HG02678 (cell line): ENCODE measurements around the gene CYTH2.

Experiments used
- ATAC-seq: cut with Tn5 transposase; IDR thresholded peaks from one replicate; pipeline ENCODE4 v1.9.1; 2021; ENCODE audit warnings: mild to moderate bottlenecking, moderate library complexity; ENCODE audit not compliant: unreplicated experiment

Gene CYTH2

DNA sequence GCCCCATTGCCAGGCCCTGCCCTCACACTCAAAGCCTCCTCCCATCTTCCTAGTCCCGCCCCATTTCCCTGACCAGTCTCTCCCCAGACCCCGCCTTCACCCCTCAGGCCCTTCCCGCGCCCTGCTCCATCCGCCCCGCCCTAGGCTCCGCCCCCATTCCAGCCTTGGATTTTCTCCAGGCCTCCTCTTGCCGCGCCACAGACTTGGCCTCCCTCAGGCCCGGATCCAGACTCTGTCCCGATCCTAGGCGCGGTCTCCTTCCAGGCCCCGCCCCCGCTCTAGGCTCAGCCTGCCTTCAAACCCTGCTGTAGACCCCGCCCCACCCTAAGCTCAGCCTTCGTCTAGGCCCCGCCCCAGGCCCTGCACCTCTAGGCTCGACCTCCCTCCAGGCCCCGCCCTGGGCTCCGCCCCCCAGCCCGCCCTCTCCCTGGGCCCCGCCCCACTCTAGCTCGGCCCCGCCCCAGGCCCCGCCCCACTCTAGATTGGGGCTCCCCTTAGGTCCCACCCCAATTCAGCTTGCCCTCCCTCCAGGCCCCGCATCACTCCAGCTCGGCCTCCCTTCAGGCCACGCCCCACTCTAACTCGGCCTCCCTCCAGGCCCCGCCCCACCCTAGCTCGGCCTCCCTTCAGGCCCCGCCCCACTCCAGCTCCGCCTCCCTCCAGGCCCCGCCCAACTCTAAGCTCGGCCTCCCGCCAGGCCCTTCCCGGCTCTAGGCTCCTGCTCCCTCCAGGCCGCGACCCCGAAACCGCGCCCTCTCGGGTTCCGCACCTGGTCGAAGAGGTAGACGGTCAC lies 24.0 kb downstream of the CYTH2 start:
- peak; percentile 58 for ATAC-seq

DNA sequence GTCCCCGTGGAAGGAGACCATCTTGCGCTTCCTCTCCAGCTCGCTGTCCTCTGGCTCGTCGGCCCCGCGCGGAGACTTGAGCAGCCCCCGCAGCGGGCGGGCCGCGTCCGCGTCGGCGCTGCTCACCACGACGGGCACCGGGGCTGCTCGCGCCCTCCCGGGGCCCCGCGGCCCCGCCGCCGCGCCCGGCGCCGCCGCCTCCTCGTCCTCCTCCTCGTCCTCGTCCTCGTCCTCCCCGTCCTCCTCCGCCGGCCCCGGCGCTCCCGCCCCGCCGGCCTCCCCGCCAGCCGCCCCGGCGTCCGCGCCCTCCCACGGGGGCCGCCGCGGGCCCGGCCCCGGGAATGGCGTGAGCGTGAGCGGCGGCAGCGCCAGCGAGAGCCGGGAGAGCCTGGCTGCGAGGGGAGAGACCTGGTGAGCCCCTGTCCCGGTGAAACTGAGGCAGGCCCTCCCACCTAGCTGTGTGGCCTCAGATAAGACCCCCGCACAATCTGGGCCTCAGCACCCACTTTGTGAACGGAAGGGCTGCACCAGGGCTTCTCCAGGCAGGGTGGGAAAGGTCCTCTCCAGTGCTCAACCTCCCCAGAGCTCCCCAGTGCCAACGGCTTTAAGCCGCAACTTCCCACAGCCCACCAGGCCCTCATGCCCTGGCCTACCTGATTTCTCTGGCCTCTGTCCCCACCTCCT lies 24.7 kb downstream of the CYTH2 start:
- ATAC-seq, result no peak

DNA sequence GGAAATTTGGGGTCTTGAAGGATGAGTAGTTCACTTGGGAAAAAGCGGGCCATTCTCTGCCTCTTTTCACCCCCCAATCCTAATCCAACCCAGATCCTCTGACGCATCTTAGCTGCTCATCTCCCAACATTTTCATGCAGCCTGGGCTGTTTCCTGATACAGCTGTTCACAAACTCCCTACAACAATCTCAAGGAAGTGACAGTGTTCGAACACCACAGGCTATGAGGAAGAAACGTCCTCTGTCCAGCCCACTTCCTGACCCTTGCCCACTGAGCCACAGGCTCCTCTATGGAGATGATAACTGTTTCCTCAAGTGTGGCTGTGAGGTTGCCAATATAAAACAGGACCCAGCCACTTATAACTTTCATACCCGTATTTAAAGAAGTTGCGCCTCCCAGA lies 26.2 kb downstream of the CYTH2 start:
- no peak for ATAC-seq

DNA sequence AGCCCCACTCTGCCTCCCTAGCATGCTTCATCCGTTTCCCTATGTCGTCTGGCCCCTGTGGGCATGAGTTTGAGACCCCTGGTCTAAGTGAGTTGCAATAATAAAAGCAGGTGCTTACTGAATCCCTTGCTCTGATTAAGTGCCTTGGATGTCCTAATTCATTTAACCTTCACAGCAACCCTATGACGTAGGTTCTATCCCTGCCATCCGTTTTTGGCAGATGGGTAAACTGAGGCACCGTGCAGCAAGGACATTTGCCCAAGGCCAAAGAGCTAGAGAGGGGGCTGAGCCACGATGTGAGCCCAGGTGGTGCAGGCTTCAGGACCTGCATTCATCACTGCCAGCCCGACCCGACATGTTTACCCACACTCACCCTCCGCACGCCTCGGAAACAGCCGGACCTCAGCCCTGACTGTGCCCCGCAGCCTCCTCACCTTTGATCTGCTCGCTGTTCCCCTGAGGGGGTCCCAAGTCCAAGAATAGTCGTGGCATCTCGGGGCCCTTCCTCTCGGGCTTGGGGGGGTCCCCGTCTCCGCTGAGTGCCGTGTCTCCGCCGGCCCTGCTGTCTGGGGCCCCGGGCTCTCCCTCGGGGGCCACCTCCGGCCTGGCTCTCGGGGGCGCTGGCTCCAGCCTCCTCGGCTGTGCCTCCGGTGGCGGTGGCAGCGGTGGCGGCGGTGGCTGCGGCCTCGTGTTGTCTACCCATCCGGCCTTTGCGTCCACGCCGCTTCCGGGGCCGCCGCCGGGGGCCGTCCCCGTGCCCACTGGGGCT lies 28.0 kb downstream of the CYTH2 start:
- ATAC-seq, result no peak

DNA sequence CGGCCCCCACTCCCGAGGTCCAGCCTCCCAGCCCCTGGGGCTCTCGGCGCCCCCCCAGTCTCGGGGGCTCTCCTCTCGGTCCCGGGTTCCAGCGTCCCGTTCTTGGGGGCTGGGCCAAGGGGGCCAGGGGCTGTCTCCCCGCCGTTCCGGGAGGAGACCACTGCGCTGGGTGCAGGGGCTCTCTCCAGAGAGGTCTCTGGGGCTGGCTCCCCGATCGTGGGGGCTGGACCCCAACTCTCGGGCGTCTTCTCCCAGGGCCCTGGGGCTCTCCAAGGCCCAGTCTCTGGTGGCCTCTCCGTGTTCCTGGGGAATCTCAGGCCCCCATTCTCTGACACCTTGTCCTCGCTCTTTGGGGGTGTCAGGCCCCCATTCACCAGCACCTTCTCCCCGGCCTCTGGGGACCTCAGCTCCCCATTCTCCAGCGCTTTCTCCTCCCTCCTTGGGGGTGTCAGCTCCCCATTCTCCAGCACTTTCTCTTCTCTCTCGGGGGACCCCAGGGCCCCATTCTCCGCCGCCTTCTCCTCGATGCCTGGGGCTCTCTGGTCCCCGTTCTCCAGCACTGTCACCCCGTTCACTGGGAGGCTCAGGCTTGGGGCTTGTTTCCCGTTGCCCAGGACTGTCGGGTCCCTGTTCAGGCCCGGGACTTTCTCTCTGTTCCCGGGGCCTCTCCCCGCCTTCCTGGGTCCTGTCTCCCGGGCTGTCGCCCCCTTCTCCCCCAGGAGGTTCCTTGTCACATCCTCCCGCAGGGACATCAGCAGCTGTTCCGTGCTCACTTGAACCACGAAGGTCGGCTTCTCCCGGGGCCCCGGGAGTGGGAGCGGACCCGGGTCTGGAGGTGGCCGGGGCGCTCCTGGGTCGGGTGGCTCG lies 28.8 kb downstream of the CYTH2 start:
- ATAC-seq, result no peak

DNA sequence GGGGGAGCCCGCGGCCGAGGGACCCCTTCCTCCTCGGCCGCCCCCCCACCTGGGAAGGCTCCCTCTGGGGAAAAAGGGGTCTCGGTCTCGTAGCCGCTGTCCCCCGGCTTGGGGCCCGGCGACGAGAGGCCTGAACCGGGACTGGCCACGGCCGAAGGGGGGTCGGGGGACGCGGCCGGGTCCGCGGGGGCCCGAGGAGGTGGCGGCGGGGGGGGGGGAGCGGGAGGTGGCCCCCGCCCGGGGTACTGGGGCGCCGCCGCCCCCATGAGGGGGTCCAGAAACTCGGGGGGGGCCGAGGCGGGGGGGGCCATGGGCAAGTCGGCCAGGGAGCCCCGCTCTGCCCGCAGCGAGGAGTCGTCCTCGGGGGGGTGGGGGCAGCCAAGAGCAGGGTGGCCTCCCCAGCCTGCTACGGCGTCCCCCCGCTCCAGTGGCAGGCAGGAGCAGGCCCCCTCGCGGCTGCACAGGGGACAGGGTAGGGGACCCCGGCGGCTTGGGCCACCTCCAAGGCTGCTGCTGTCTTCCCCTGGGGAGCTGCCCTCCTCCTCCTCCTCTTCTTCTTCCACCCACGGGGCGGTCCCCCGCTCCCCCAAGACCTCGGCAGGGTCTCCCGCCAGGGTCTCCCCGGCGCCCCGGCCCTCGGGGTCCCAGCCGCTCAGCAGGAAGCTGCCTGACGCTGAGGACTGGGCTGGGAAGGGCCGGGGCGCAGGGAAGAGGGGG lies 29.6 kb downstream of the CYTH2 start:
- ATAC-seq, result no peak

DNA sequence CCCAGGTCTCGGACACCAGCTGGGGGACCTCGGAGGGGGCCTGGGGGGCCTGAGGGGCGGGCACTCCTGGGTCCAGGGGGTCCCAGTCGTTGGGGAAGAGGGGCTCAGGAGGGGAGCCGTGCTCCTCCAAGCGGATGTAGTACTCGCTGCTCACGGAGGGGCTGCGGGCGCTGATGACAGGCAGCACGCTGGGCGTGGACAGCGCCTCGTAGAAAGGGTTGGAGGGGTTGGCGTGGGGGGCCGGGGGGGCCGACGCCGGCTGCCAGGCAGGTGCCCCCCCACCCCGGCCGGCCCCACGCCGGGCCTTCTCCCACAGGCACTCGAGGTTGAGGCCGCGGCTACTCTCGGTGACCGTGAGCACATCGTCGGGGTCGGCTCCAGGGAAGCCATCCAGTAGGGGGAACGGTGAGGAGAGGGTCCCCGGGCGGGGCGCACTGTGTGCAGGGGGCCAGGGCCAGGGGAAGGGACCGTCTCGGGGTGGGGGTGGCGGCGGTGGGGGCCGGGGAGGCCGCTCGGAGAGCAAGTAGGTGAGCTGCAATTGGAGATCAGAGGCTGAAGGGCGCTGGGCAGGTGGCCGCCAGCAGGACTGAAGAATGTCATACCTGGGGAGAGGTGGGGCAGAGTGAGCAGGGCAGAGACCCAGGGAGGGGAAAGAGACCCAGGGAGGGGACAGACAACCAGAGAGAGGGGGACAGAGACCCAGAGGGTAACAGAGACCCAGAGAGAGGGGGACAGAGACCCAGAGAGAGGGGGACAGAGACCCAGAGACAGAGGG lies 30.3 kb downstream of the CYTH2 start:
- ATAC-seq, result no peak

DNA sequence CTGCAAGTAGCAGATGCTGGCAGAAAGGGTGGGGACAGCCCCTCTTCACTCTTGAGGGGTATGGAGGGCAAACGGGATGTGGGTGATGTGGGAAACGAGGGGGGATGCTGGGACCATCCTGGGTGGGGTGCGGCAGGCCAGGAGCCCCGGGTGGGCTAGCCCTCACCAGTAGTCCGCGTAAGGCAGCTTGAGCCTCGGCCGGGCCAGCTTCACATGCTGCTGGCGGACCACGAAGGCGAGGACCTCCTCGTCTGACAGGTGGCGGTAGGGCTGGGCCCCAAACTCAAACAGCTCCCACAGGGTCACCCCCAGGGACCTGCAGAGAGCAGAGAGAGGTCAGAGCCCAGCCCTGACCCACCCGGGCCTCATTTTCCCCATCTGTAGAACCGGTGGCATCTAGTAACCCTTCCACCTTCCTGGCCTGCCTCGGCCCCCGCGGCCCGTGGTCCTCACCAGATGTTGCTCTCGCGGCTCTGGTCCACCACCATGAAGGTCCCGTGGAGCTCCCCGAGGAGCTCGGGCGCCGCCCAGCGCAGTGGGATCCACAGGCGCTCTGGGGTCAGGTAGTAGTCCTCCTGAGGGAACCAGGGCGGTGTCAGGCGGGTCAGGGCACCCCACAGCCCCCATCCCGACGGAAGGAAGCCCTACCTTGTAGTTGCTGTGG lies 31.8 kb downstream of the CYTH2 start:
- ATAC-seq, result no peak

DNA sequence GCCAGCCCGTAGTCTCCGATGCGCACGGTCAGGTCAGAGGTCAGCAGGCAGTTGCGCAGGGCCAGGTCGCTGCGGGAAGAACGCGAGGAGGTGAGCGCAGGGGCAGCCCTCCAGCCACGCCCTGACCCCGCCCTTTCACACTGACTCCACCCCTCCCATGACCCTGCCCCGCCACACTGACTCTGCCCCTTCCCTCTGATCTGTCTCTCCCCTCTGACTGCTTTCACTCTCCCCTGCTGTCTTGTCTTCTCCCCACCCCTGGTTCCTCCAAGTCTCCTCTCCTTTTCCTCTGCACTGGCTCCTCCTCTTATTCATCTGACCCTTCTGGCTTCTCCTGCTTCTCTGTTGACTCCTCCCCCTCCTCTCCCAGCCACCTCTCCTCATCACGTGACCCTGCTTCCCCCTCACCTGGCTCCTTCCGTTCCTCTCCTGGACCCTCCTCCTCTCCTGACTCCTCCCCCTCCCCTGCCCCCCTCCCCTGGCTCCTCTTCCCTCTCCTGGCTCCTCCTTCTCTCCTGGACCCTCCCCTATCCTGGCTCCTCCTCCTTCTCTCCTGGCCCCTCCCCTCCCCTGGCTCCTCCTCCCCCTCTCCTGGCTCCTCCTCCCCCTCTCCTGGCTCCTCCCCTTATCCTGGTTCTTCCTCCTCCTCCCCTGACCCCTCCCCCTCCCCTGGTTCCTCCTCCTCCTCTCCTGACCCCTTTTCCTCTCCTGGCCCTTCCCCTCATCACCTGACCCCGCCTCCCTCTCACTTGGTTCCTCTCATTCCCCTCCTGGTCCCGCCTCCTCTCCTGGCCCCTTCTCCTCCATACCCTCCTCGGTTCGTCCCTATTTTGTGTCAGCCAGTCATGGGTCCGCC lies 32.6 kb downstream of the CYTH2 start:
- ATAC-seq, result no peak

DNA sequence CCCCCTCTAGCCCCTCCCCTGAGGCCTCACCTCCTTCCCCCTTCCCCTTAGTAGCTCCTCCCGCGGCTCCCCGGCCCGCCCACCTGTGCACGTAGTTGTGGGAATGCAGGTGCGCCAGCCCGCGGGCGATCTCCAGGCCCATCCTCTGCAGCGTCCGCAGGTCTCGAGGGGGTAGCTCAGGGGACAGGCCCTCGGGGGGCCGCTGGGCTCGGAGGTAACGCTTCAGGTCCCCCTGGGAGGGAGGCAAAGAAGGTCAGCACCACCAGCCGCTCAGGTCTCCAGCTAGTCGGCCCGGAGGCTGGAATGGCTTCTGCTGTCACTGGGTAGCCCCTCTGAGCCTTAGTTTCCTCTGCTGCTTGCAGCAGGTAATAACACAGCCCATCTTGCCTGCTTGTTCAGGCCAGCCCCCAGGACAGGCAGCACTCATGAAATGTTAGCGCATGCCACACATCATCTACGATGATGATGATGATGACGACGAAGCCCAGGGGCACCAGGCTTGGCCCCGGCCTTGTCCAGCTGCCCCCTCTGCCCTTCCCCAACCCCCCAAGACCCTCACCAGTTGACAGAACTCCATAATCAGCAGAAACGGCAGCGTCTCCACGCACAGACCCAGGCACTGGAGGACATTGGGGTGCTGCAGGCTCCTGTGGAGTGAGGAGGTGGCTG lies 33.3 kb downstream of the CYTH2 start:
- no peak for ATAC-seq

DNA sequence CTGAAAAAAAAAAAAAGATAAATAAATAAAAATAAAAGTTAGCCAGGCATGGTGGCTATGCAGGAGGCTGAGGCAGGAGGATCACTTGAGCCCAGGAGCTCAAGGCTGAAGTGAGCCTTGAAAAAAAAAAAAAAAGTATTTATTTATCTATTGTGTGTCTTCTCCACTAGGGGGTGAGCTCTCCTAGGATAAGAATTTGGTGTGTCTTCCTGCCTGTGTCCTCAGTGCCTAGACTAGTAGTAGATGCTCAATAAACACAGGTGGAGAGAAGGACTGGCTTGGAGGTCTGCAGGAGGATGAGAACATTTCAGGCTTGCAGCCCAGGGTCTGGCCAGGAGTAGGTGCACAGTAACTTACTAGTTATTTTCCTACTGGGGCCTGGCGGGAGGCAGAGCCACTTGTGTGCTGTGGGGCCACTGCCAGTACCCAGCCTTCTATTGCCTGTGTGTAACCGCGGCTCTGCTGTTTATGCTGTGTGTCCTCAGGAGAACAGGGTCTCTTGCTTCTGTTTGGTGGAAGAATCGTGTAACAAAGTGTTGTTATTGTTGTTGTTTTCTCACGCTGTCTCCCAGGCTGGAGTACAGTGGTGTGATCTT lies 37.1 kb downstream of the CYTH2 start:
- ATAC-seq, result no peak

DNA sequence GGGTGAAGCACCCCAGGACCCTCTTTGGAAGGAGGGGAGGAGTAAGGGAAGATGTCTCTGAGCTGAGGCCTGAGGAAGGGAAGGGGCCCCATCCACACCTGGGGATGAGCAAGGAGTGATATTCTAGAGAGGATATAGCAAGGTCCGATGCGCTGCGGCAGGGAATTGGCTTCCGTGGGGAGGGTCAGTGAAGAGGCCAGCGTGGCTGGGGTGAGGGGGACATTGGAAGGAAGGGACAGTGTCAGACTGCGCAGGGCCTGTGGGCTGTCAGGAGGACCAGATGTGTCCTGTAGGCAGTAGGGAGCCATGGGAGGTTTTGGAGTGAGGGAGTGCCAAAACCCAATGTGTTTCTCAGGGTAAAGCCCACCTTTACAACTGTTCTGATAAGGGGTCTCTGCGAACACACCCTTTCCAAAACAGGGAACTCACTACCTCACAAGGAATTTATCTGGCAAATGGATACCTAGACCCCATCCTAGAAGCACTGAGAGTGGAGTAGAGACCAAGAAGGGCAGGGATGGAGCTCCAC lies 38.8 kb downstream of the CYTH2 start:
- ATAC-seq, result no peak

DNA sequence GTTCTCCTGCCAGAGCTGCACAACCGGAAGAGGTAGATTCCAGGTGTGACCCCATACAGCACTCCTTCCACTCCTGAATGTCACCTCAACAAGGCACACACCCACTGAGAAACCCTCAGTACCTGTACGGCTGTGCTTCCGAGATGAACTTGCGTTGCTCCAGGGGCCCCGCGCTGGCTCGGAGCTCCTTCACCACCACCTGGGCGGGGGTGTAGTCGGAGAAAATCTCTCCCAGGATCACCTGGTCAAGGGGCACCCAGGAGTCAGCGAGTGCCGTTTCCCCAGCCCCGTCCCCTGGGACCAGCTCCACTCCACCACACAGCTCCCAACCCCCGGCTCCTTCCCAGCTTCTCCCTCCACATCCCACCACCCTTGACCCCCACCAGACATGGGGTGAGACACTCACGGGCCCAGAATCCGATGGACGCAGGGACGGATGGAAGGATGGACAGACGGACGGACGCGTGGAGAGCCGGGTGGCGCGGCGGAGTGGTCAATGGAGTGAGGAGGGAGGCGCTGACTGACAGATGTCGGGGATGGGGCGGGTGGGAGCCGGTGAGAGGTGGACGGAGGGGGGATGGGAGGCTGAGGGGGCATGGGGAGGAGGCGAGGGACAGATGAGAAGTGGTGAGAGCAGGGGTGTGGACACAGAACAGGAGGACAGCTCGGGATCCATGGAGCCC lies 39.7 kb downstream of the CYTH2 start:
- no peak for ATAC-seq

DNA sequence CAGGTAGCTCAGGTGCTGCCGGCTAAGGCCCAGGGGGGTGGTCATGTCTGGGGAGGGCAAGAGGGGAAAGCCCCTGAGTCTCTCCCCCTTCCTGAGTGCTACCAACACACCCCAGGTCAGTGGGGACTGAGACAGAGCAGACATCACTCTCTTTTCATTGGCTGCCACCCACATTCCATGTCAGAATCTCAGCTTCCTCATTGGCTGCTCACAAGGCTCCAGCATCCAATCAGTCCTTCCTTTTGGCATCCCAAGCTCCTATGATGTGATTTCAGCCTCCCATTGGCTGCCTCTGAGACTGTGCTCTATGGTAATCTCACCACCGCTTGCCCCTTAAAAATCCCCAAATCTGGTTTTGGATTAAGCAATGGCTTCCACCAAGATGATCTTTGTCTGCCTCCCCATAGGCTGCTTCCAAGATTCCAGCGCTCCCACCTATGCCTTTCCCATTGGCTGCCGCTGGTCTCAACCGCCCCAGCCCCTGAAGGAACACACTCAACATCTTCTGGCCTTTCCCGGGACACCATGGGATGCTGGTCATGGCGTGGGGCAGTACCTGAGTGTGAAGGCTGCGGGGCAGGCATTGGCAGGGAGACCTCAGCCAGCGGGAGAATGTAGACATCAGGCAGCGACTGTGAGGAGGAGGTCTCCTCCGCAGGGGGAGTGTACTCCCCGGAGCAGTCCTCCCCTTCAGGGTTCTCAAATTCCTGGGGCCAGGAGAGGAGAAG lies 40.5 kb downstream of the CYTH2 start:
- no peak for ATAC-seq

DNA sequence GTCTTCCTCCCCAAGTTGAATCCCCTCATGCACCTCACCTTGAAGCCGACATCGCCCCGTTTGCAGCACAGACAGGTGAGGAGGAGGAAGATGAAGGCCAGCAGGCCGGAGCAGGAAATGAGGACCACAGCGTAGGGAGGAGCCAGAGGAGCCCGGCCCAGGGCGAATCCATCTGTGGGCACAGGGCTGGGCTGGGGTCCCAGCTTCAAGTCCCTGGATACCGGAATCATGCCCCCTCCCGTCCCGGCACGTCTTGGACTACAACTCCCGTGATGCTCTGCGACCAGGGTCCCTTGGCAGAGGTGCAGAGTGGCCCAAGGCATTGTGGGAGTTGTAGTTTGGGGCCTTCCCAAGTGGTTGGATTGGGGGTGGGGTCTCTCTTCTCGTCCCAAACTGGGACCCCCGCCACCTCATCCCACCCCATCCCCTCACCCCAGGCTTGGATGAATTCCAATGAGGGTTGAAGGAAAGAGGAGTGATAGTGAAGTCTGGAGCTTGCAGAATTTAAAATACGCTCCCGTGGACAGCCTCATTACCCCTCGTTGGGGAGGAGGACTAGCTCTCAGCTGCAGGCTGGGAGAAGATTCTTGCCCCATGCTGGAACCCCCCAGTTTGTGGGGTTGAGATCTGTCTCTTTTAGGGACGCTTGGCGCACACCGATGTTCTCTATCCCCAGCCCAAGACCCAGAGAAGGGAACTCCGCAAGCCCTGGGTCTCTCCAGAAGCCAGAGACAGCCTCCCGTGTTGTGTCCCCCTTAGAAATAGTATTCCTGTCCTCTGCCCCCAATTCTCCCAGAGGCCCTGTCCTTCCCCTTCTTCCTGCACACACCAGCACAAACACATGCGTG lies 41.5 kb downstream of the CYTH2 start:
- ATAC-seq, result peak; percentile 42
